ENCODE measurements around the gene FKBP4.

- no peak for TF ChIP-seq REST (IDR thresholded peaks at IDR 0.05; ENCODE audit: unreplicated experiment)
- TF ChIP-seq, protein P1, sequence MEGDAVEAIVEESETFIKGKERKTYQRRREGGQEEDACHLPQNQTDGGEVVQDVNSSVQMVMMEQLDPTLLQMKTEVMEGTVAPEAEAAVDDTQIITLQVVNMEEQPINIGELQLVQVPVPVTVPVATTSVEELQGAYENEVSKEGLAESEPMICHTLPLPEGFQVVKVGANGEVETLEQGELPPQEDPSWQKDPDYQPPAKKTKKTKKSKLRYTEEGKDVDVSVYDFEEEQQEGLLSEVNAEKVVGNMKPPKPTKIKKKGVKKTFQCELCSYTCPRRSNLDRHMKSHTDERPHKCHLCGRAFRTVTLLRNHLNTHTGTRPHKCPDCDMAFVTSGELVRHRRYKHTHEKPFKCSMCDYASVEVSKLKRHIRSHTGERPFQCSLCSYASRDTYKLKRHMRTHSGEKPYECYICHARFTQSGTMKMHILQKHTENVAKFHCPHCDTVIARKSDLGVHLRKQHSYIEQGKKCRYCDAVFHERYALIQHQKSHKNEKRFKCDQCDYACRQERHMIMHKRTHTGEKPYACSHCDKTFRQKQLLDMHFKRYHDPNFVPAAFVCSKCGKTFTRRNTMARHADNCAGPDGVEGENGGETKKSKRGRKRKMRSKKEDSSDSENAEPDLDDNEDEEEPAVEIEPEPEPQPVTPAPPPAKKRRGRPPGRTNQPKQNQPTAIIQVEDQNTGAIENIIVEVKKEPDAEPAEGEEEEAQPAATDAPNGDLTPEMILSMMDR (conservative IDR thresholded peaks at IDR 0.05; ENCODE audit: low read depth in 2 of 2), result no peak
Measured at GRCh38 chr12:2768224-2768961, 26.4 kb upstream of the FKBP4 start.

All from GM23338 (cell line).